ENCODE results near the gene S100A7. TPM values are rescaled to one million over a fixed set of nuclear protein-coding genes. Genes with fewer than 3 reads are reported as not detected.
"Not testable (repeated sequence)": the region's sequence is repeated elsewhere in the genome, so short reads cannot be mapped to it uniquely, and the experiment has no call there.

S100A7 gene
- total and polyA plus RNA-seq, 4 donors = 0.47 TPM; not detected in 3

DNA sequence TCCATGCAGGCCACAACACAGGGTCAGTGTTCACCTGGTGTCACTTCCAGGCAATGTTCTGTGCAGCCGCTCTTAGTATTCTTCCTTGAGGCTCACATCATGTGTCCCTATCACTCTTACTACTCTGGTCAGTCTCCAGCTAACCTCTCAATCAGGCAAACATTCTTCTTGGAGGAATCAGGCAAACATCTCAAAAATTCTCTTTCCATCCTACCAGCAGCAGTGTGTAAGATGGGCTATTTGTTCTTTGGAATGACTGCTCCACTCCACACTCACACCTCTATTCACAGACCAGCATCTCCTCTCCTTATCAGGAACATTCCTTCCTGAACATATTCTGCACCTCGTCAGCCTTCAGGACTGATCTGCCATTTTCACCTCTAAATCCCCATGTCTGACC lies 40.1 kb downstream of the S100A7 start:
- no peak overlapping the region for H3K4me3 ChIP-seq
- peaks cover 0 to 4% (median 0%) of the 10 kb centered on the region in 4 donors for H3K9me3 ChIP-seq (ENCODE audit: control insufficient read depth in 4 of 4, insufficient read depth in 3 of 4, low read length in 3 of 4)
- no peaks in the 10 kb centered on the region for H3K27me3 ChIP-seq (ENCODE audit: control insufficient read depth in 3 of 3, insufficient read depth in 3 of 3, low read length in 2 of 3)
- TF ChIP-seq, protein P1, sequence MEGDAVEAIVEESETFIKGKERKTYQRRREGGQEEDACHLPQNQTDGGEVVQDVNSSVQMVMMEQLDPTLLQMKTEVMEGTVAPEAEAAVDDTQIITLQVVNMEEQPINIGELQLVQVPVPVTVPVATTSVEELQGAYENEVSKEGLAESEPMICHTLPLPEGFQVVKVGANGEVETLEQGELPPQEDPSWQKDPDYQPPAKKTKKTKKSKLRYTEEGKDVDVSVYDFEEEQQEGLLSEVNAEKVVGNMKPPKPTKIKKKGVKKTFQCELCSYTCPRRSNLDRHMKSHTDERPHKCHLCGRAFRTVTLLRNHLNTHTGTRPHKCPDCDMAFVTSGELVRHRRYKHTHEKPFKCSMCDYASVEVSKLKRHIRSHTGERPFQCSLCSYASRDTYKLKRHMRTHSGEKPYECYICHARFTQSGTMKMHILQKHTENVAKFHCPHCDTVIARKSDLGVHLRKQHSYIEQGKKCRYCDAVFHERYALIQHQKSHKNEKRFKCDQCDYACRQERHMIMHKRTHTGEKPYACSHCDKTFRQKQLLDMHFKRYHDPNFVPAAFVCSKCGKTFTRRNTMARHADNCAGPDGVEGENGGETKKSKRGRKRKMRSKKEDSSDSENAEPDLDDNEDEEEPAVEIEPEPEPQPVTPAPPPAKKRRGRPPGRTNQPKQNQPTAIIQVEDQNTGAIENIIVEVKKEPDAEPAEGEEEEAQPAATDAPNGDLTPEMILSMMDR (IDR thresholded peaks at IDR 0.05; ENCODE audit: control extremely low read depth, extremely low read depth) = no peak
- H3K27ac ChIP-seq (ENCODE audit: low read depth in 1 of 2, low read length in 1 of 2) = no peak overlapping the region
- ATAC-seq (ENCODE audit: insufficient read depth, low FRiP score) (no peak), DNase-seq (no peak)
- H3K9ac ChIP-seq (ENCODE audit: insufficient read depth in 1 of 2, low read length in 2 of 2) = no peak overlapping the region
- H3K4me1 ChIP-seq (ENCODE audit: control insufficient read depth in 5 of 5, insufficient read depth in 5 of 5, low read length in 5 of 5) = no peaks in the 10 kb centered on the region
- 76 to 82% methylated on average over 2 of the region's 2 CpGs for WGBS, 2 donors
- H3K36me3 ChIP-seq (ENCODE audit: control insufficient read depth in 4 of 4, insufficient read depth in 4 of 4, low read length in 4 of 4) = no peaks in the 10 kb centered on the region

DNA sequence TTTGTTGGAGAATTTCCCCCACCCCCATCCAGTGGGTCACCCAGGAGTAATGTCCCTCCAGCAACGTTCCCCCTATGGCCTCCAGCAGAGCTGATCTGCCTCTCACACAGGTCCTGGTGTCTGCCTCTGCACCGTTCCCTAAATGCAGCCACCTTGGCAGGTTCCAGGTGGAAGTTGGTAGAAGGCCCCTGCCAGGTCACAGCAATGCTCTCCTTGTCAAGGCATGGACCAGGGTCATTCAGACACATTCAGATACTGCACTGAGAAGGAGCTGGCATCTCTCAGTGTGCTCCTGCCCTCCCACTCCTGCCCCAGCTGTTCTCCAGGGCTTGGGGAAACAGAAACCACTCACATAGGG lies 41.0 kb downstream of the S100A7 start:
- not testable (repeated sequence) for H3K9me3 ChIP-seq (ENCODE audit: control insufficient read depth in 4 of 4, insufficient read depth in 3 of 4, low read length in 3 of 4); H3K36me3 ChIP-seq (ENCODE audit: control insufficient read depth in 4 of 4, insufficient read depth in 4 of 4, low read length in 4 of 4); ATAC-seq (ENCODE audit: insufficient read depth, low FRiP score); H3K9ac ChIP-seq (ENCODE audit: insufficient read depth in 1 of 2, low read length in 2 of 2); DNase-seq; H3K4me1 ChIP-seq (ENCODE audit: control insufficient read depth in 5 of 5, insufficient read depth in 5 of 5, low read length in 5 of 5); H3K27ac ChIP-seq (ENCODE audit: low read depth in 1 of 2, low read length in 1 of 2); H3K27me3 ChIP-seq (ENCODE audit: control insufficient read depth in 3 of 3, insufficient read depth in 3 of 3, low read length in 2 of 3); H3K4me3 ChIP-seq
- 45 to 68% methylated on average over 2 of the region's 2 CpGs for WGBS, 2 donors

- DNase-seq; H3K9me3 ChIP-seq (ENCODE audit: control insufficient read depth in 4 of 4, insufficient read depth in 3 of 4, low read length in 3 of 4); H3K27me3 ChIP-seq (ENCODE audit: control insufficient read depth in 3 of 3, insufficient read depth in 3 of 3, low read length in 2 of 3); H3K9ac ChIP-seq (ENCODE audit: insufficient read depth in 1 of 2, low read length in 2 of 2); H3K36me3 ChIP-seq (ENCODE audit: control insufficient read depth in 4 of 4, insufficient read depth in 4 of 4, low read length in 4 of 4); H3K4me3 ChIP-seq; ATAC-seq (ENCODE audit: insufficient read depth, low FRiP score); H3K4me1 ChIP-seq (ENCODE audit: control insufficient read depth in 5 of 5, insufficient read depth in 5 of 5, low read length in 5 of 5); H3K27ac ChIP-seq (ENCODE audit: low read depth in 1 of 2, low read length in 1 of 2): not testable (repeated sequence)
- WGBS, 2 donors = 62 to 71% methylated on average over 7 of the region's 7 CpGs
Observed at GRCh38 chr1:153418758-153419435, 41.6 kb downstream of the S100A7 start.

- H3K4me3 ChIP-seq = no peak overlapping the region
- no peak for ATAC-seq (ENCODE audit: insufficient read depth, low FRiP score)
- H3K27ac ChIP-seq (ENCODE audit: low read depth in 1 of 2, low read length in 1 of 2) = no peak overlapping the region
- DNase-seq = no peak
- WGBS, 2 donors = 77 to 82% methylated on average over 12 of the region's 12 CpGs
- no peaks in the 10 kb centered on the region for H3K4me1 ChIP-seq (ENCODE audit: control insufficient read depth in 5 of 5, insufficient read depth in 5 of 5, low read length in 5 of 5)
- no peak overlapping the region for H3K9ac ChIP-seq (ENCODE audit: insufficient read depth in 1 of 2, low read length in 2 of 2)
- TF ChIP-seq, protein P1 (IDR thresholded peaks at IDR 0.05; ENCODE audit: control extremely low read depth, extremely low read depth) = no peak
- H3K27me3 ChIP-seq (ENCODE audit: control insufficient read depth in 3 of 3, insufficient read depth in 3 of 3, low read length in 2 of 3) = no peaks in the 10 kb centered on the region
- peaks cover 0 to 4% (median 0%) of the 10 kb centered on the region in 4 donors for H3K9me3 ChIP-seq (ENCODE audit: control insufficient read depth in 4 of 4, insufficient read depth in 3 of 4, low read length in 3 of 4)
- no peaks in the 10 kb centered on the region for H3K36me3 ChIP-seq (ENCODE audit: control insufficient read depth in 4 of 4, insufficient read depth in 4 of 4, low read length in 4 of 4)
Observed at GRCh38 chr1:153417136-153417888, 43.1 kb downstream of the S100A7 start.

Measured in lung (tissue), 12 donors.